HG03342 (cell line): ENCODE results near the gene APEX2.
A peak's percentile ranks its signal among the peaks of the same experiment; 100 is the strongest.
"Not testable (repeated sequence)": the region's sequence is repeated elsewhere in the genome, so short reads cannot be mapped to it uniquely, and the experiment has no call there.

Experiments
- ATAC-seq: cut with Tn5 transposase; IDR thresholded peaks from one replicate; pipeline ENCODE4 v1.9.1; 2021; ENCODE audit warnings: mild to moderate bottlenecking, moderate library complexity; ENCODE audit not compliant: unreplicated experiment

The APEX2 gene, protein sequence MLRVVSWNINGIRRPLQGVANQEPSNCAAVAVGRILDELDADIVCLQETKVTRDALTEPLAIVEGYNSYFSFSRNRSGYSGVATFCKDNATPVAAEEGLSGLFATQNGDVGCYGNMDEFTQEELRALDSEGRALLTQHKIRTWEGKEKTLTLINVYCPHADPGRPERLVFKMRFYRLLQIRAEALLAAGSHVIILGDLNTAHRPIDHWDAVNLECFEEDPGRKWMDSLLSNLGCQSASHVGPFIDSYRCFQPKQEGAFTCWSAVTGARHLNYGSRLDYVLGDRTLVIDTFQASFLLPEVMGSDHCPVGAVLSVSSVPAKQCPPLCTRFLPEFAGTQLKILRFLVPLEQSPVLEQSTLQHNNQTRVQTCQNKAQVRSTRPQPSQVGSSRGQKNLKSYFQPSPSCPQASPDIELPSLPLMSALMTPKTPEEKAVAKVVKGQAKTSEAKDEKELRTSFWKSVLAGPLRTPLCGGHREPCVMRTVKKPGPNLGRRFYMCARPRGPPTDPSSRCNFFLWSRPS

DNA sequence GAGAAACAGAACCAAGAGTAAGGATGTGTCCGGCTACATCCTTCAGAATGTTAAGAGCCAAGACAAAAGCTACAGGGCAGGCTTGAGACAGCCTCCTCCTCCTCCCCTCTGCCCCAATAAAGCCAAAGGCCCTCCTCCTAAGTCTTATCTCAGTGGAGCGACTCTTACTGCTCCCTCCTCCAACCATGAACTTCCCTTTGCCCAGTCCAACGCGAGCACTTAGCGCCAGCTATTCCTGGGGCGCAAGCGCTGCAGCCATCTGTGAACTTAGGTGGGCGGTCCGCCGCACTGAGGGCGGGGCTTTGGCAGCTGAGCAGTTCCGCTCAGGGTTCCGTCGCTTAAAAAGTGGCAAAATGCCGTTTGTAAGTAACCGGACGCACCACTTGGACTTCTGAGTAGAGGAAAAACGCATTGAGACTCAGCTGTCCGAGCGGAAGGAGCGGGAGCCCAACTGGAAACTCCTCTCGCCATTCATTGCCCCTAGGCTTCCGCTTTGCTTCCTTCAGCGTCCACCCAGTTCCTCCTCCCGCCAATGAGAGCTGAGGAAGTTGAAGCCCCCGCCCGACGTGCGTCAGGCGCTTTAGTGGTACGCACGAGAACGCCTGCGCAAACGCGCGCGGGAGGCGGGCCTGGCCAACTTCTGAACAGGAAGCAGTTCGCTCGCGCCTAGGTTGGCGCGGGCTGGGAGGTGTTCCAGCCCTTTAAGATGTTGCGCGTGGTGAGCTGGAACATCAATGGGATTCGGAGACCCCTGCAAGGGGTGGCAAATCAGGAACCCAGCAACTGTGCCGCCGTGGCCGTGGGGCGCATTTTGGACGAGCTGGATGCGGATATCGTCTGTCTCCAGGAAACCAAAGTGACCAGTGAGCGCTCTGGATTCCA lies at the start of gene APEX2:
Gene APEX2, plus strand, starts transcription at position 647 of the 882 bp plus-strand sequence. Its CDS starts 60 bp downstream, at position 707.
- peak; percentile 91 for ATAC-seq

DNA sequence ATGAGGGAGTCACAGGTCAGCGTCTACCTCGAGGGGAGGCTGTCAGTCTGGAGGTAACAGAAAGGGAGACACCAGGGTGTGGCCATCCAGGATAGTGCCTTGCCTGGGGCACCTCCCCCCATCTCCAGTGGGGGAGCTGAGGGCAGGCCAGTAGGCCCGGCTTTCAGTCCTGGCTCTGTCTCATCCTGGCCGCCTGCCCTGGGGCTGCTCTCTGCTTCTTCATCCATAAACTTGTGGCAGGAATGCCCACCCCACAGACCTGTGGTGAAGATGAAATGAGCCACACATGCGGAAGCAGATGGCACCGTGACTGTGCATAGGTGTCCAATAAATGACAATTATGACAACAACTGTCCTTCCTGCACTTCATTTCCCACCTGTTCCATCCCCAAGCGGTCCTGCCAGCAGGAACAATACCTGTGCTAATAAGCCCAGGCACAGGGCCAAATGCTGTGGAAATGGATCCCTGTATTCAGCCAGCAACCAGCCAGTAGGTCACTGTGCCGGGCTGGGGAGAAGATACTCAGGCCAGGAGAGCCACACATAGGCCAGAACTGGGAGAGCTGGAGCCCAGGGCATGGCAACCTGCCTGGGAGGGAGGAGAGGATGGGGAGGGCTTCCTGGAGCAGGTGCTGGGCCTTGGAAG lies 49.3 kb upstream of the APEX2 start:
- no peak for ATAC-seq

DNA sequence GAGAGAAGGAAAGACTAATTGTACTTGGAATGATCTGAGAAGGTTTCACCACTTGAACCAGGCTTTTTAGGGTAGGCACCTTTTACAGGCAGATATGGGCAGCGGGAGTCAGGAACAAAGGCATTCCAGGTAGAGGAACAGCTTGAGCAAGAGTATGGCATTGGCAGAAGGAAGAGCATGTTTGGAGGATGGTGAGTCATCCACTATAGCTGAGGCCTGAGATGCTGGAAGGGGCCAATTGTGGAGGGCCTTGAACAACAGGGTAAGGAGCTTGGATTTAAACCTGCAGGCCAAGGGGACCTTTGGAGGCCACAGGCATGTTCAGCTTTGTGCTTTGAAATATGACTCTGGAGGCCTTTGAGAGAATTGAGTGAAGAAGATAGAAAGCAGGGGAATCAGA lies 38.4 kb upstream of the APEX2 start:
- ATAC-seq, result no peak

DNA sequence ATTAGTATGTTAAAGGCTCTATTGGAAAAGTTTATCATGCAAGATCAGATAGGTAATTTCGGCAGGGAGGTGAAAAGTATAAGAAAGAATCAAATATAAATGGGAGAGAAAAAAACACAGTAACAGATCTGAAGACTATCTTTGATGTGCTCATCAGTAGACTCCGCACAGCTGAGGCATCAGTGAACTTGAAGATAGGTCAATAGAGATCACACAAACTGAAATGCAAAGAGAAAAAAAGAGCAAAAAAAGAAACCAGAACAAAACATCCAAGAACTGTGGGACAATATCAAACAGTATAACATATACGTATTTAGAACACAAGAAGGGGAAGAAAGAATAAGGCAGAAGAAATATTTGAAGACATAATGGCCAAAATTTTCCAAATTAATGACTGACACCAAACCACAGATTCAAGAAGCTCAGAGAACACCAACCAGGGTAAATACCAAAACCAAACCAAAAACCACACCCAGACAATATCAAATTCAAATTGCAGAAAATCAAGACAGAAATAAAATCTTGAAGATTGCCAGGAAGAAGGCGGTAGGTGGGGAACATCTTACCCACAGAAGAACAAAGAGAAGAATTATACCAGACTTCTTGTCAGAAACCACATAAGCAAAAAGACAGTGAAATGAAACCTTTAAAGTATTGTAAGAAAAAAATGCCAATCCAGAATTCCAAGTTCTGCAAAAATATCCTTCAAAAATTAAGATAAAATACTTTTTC lies 35.2 kb upstream of the APEX2 start:
- no peak for ATAC-seq

DNA sequence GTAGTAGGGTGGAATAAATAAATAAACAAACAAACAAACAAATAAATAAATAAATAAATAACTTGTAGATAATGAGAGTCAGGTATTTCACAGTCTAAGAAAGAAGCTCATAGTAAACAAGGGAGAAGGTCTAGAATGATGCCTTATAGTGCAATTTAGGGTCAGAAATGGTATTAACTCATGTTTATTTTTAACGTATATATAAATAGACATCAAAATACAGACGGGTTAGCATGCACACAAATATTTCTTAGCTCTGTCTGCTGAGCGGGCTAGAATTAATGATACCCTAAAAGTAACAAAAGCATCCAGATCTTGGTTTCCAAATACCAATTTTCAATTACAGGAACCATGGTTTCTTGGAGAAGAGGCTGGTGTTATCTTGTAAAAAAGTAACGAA lies 22.8 kb upstream of the APEX2 start:
- no peak for ATAC-seq

DNA sequence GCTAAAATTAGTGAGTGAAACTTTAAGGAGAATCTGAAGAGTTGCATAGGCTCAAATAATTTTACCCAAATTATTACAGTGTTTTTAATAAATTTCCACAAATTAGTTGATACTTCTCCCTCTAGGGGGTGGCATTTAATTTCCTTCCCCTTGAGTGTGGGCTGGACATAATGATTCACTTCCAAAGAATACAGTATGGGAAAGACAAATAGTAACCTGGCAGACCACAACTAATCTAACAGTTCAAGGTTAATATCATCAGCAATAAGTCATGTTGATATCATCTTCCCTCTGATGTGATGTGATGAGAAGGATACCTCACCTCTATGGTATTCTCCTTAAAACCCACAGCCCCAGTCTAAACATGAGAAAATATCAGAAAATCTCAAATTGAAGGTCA lies 21.7 kb upstream of the APEX2 start:
- no peak for ATAC-seq

DNA sequence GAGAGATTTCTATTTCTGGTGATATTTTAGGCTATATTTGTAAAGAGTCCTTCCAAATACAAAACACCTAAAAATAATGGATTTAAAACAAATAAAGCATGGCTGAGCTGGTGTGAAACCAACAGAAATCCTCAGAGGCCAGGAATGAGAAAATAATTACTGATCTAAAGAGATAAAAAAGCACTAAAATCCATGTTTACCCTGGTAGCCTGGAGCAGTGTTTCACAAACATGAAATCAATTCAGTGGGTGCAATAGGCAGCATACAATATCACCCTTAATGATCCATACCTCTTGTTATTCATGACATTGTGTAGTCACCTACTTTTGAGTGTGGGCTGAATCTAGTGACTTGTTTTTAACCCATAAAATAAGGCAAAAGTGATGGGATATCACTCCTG lies 20.7 kb upstream of the APEX2 start:
- ATAC-seq, result no peak

DNA sequence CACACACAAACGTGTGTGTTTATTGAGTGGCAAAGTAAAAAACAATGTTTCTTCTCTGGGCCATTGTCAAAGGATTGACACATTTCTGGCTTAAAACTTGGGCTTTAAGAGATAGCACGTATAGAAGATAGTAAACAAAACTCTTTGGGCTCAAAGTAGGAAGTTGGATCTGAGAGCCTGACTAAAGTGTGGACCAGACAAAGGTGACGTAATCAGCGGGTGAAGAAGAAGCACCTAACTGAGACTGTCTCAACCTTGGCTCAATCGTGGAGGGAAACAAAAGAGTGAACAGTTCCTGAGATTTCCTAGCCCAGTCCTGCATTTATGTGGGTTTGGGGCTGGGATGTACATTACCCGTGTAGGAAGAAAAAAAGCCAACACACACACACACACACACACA lies 19.8 kb upstream of the APEX2 start:
- no peak for ATAC-seq

DNA sequence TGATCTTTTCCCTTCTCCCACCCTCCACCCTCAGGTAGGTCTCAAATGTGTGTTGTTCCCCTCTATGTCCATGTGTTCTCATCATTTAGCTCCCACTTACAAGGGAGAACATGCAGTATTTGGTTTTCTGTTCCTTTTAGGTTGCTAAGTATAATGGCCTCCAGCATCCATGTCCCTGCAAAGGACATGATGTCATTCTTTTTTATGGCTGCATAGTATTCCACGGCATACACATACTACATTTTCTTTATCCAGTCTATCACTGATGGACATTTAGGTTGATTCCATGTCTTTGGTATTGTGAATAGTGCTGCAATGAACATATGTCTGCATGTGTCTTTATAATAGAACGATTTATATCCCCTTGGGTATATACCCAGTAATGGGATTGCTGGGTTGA lies 16.9 kb upstream of the APEX2 start:
- not testable (repeated sequence) for ATAC-seq

DNA sequence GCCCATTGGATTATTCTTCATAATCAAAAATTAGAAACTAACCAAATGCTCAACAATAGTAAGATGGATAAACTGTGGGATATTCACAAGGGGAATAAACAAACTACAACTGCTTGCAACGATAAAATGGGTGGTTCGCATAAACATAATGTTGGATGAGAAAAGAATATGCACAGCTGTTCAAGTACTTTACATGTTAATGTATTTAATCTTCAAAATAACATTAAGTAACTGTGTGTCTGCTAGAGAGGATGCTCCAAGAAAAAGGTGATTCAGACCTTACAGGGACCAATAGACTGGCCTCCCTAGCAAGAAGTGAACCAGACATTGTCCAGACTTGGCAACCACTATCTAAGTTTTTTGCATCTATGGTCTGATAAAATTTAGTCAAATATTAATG lies 8.5 kb upstream of the APEX2 start:
- ATAC-seq, result no peak

DNA sequence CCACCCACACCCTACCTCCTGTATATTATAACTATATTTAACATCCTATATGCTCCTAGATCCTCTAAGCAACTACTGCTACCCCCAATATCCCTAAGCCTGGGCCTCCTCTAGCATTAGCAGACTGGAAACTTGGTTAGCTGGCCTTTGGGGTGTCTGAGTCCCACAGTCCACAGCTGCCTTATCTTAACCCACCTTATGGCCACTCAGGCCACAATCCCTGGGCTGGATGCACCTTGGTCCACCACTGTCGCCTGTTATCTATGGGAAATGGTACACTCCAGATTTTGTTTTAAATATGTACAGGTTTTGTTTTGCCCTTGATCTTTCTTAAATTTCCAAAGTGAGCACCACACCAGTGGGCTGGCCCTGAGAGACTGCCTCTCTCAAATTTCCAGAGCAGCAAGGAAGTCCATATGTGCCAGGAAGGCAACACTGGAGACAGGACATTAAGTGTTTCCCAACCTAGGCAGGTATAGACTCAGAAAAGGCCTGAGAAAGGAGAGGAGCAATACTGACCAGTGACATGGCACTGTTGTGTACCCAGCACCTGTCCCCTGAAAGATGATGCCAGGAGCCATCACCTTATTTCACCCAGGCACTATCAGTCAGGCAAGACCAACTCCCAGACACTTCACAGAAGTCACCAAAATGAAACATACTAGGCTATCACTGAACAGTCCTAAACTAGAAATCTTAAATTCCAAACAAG lies 7.1 kb upstream of the APEX2 start:
- ATAC-seq, result no peak

DNA sequence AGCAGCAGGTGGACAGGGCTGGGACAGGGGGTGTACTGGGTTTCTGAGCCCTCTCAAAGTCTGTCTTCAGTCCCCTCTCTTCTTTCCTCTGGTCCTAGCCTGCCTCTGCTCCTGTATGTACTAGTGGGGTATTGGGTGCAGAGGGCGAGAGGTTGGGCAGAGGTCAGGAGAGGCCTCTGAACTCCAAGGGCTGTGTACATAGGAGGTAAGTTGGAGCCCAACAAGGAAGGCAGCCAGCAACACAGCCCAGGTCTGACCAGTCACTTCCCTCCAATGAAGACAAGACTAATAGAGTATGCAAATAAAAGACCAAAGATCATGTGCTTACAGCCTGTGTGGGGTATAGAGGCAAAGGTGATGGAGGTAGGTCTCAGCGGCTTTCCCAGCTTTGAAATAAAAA lies 6.1 kb upstream of the APEX2 start, which contains the start of gene PFKFB1:
Gene PFKFB1, minus strand, starts transcription at position 90 of the 400 bp plus-strand sequence. CDS start 181 bp downstream, outside the sequence.
- no peak for ATAC-seq

DNA sequence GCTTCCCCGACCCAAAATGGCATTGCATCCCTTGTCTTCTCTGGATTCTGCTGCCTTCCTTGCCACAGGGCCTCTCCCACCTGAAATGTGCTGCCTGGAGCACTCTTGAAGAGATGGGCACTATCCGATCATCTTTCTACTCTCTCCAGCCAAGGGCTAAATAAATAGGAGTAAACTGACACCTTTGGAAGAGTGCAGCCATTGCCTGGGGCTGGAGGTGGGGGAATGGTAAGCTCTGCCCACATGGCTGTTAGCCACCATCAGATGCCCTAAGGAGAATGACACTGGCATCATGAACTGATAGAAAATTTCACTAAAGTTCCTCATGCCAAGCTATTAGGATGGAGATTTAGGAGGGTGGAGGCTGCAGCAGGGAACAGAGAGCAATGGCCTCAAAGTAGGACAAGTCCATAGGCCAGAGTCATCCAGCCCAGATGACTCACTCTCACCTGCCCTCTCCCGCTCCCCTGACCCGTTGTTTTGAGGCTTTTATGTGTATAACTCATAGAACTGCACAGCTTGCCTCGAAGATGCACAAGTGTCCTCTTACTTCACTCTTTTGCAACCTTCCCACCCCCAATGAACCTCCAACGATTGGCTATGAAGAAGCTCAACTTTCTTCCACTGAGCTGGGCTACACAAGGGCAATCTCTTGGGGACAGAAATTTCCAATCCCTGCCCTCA lies 5.4 kb upstream of the APEX2 start:
- ATAC-seq, result no peak

DNA sequence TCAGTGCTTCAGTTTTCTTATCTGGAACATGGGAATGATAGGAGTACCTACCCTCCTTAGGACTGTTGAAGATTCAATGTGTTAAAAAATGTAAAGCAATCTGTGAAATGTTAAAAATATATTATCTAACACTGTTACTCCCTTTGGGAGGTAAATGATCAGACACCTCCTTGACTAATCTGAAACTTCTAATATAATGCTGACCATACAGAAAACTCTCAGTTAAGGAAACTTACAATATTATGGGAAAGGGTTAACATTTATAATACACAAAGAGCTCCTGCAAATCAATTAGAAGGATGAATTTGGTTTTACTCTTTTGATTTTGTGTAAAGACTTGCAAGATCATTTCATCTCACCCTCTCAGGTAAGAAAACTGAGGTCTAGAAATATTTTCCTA lies 4.5 kb upstream of the APEX2 start:
- ATAC-seq, result no peak

DNA sequence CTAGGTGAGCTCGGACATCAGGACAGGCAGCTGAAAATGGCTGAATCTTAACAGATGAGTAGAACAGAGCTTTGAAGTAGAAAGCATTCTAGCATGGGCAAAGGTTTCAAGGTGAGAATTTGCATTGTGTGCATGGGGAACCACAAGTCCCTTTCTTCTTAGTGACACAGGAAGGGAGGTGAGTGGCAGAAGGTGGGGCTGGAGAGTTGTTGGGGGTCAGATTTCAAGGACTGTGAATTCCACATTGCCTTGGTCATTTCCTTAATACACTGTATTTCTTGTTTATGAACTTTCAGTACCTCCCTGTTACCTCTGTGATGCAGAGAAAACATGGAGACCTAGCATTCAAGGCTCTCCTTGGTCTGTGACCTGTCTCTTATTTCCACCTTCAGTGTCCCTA lies 4.1 kb downstream of the APEX2 start:
- ATAC-seq, result no peak

DNA sequence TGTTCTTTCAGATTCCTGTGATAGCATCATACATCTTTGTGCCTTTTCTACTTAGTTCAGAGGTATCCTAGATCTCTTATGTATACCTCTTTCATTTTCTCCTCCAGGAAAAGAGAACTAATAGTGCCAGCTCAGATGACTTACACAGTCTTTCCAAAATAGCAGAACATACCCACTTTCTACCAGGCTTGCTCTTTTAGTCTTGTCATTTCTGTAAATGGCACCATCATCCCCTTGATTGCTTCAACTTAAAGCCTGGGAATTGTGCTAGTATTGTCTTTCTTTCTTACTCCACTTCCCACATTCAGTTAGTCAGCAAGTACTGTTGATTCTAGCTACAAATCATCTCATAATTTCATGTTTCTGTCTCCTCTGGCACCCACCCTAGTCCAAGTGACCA lies 5.1 kb downstream of the APEX2 start:
- ATAC-seq, result no peak

DNA sequence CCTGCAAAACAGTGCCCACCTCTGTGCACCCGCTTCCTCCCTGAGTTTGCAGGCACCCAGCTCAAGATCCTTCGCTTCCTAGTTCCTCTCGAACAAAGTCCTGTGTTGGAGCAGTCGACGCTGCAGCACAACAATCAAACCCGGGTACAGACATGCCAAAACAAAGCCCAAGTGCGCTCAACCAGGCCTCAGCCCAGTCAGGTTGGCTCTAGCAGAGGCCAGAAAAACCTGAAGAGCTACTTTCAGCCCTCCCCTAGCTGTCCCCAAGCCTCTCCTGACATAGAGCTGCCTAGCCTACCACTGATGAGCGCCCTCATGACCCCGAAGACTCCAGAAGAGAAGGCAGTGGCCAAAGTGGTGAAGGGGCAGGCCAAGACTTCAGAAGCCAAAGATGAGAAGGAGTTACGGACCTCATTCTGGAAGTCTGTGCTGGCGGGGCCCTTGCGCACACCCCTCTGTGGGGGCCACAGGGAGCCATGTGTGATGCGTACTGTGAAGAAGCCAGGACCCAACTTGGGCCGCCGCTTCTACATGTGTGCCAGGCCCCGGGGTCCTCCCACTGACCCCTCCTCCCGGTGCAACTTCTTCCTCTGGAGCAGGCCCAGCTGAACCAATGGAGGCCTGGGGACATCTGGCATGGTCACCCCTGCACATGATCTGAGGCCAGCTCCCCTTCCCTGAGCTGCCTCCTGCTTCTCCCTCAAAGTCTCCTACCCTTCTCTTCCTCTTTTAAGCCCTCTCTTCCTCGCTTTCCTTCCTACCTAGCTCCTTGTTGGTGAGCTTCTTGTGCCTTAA lies 6.9 kb downstream of the APEX2 start:
- ATAC-seq, result no peak

DNA sequence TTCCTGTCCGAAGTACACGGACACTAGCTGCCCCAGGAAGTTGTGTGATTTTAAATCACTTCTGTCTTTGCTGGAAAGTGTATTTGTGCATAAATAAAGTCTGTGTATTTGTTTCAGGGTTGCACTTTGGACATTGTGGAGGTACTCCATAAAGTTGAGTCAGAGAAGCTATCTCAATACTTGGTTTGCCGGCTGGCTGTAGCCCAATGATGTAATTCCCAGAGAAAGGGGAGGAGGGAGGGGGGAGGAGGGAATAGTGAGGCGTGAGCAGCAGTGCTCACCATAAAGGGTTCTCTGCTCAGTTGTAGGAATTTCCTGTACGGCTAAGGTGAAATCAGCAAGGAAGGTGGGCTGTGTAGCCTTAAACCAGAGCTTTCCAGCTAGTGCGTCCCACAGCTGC lies 7.5 kb downstream of the APEX2 start:
- no peak for ATAC-seq
